HG02610 (cell line): ENCODE data around the gene NKD2.
"Not testable (repeated sequence)": the region's sequence is repeated elsewhere in the genome, so short reads cannot be mapped to it uniquely, and the experiment has no call there.

Experiments used
- ATAC-seq: cut with Tn5 transposase; IDR thresholded peaks from one replicate; pipeline ENCODE4 v1.9.1; 2021; ENCODE audit warnings: mild to moderate bottlenecking, moderate library complexity; ENCODE audit not compliant: unreplicated experiment

NKD2 gene

DNA sequence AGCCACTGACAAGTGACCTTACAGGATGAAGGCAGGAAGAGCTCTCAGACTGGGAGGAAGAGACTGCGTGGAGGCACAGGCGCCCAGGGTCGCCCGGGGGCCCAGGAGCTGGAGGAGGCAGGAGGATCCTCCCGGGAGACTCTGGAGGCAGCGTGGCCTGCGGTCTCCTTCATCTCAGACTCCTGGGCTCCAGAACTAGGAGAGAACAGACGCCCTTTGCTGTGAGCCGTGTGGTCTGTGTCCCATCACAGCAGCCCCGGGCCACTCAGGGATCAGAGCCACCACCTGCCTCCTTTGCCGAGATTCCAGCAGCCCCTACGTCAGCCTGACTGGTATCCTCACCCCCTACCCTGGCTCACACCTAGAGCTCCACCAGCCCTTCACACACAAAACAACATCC, 58.1 kb downstream of the NKD2 start:
- no peak for ATAC-seq

DNA sequence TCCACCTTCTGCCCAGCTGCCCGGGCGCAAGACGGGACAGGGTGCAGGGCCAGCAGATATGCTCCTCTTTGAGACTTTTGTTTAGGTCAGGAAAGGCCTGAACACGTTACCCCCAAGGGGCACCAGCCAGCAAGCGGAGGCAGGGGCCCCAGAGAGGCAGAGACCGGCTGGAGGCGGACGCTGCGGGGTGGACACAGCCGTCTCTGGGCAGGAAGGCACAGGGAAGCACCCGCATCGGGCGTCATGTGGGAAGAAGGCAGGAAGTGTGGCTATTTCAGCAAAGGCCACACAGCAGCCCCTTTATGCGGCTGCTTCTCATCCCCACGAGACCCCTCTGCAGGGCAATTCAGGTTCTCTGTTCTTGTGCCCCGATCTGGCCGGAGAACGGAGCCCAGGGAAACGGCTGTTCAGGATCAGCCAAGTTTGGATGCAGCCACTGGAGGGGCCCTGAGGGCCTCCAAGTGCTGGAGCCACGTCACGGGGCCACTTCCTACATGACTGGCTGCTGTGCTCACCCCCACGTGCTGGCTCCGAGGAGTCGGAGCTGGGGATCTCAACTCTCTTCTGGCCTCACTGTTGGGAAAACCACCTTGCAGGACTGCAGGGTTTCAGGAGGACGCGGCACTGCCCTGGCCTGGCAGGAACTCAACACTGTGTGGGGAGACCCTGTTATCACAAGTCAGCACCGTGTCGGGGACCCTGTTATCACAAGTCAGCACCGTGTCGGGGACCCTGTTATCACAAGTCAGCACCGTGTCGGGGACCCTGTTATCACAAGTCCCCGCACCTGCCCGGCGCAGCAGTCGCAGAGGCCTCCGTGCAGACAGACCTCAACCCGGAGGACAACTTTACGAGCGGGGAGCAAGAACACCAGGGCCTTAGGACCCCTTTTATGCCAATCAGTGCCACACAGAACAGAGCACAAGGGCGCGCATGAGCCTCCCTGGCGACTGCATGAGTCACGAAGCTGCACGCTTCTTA, 58.8 kb downstream of the NKD2 start:
- no peak for ATAC-seq

DNA sequence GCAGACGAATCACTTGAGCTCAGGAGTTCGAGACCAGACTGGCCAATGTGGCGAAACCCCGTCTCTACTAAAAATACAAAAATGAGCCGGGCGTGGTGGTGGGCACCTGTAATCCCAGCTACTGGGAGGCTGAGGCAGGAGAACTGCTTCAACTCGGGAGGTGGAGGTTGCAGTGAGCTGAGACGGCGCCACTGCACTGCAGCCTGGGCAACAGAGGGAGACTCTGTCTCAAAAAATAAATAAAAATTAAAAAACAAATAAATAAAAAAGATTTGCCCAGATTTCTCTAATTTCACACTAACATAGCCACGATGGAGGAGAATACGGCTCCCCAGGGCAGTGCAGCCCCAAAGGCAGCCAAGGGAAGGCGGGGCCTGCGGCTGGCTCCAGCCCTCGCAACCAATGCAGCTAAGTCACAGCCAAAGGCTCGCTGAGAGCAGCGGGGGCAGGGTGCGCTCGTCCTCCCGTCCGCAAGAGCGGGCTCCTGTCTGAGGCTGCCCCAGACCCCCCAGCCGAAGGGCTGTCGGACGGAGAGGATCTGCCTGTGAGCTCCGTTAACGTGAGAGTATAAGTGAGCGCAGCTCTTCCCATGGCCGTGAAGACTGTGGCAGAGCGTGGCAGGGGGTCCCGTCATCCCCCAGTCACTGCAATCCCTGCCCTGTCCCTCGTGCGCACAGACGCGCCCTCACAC, 59.7 kb downstream of the NKD2 start:
- ATAC-seq = no peak

DNA sequence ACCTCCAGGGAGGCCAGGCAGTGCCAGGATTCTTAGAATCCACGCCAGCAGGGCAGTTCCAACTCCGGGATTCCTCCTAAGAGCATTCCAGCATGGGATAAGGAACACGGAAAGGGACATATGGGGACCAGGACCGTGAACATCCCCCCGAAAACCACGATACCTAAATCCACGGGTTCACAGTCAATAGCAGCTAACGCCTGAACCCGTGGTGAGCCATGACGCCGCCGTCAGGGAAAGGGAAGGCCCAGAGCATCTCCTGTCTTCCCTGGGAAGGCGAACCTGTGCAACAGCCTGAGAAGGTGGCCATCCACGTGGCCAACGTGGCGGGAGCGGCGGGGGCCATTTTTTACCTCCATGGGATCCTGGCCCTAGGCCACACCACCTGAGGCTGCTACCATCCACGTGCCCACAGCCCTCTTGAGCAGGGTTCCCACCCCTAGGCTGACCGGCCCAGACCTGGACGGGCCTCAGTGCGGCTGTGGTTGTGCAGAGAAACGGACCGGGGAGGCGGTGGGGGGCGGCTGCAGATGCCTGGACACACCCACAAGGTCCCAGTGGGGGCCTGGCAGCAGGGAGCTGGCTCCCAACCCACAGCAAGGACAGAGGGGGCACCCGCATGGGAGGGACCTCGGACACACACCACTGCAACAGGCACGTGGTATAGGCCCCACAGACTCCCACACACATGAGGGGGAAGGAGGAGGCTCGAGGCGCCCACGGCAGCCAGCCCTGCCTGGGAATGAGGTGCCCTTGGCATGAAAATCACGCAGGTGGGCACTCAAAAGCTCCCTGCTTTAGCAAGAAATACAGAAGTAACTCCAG, 60.5 kb downstream of the NKD2 start:
- no peak for ATAC-seq

DNA sequence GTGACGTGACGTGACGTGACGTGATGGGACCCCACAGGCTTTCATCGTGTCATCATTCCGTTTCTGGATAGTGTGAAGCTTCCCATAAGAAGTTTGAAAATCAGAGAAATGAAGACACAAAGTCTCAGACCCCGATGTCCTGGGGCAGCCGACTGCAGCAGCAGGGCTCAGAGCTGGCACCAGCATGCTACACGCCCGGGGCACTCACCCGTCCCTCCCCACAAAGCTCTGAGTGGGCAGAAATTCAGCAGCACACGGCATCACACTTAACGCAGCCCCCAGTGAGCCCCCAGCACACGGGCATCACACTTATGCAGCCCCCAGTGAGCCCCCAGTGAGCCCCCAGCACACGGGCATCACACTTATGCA, 61.1 kb downstream of the NKD2 start:
- ATAC-seq = no peak

DNA sequence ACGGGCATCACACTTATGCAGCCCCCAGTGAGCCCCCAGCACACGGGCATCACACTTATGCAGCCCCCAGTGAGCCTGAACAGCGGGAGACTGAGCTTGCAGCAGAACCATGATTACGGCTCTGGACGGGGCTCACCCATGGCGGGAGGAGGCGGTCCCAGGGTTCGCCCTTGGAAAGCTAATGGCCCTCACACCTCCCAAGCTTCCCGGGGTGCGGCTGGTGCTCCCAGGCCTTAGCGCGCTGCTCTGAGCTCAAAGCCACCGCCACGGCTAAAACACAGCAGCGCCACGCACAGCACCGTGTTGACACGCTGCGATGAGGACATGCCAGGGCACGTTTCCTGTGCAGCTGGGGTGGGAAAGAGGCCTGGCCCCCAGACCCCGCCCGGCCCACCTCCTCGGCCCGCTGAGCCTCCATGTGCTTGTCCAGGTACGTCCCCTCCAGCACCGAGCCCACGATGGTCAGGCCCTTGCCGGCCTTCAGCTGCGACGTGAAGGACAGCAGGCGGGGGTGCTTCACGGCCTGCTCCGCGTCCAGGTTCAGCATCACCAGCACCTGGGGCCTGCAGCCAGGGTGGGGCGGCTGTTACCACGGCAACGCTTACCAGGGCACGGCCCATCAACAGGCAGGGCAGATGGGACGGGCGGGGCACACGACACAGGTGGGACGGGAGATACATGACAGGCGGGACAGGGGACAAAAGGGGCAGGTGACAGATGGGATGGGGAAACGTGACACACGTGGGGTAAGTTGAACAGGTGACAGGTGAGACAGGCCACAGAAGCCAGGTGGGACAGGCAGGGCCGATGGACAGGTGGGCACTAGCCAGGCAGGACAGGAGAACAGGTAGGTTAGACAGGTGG, 64.9 kb downstream of the NKD2 start:
- no peak for ATAC-seq

DNA sequence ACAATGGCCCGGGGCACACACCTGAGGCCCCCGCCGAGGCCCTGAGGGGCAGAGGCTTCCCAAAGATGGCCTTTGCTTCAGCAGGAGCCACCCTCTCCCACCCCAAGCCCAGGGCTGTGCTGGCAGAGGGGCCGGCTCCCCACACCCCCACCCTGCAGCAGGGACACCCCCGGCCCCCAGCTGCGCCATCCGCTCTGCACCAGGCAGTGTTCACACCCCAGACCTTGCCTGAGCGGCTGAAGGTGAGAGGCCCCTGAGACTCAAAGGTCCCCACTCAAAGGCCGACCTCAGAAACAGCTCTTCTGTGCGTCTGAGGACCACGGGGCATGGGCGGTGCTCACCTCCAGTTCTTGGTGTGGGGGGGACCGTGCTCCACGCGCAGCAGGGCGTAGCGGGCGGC, 65.6 kb downstream of the NKD2 start:
- ATAC-seq = no peak

DNA sequence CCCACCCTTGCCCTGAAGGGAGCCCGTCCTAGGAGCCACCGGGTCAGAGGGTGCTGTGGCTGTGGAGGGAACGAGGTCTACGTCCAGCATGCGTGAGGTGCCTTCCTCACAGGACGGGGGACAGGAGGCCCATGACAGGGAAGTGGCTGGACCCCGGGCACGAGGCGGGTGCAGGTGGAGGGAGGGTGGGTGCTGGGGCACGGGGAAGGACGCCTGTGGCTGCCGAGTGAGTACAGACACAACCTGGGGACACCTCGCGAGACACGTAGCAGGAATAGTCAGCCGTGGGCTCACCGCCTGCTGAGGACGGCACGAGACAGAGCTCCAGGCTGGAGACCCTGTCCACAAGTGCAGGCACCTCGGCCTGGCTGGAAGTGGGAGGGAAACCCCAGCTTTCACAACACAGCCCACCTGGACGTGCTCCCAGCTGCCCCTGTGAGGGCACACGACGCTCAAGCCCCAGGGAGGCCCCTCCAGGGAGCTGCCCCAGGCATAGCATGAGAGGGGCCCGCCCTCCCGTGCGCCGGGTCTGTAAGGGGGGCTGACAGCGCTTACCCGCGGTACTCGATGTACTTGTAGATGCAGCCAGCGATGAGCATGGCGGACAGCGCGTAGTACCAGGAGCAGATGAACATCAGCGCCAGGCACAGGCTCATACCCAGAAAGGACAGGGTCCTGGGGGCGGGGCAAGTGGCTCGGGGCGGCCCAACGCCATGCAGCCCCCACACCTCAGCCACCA, 66.4 kb downstream of the NKD2 start:
- ATAC-seq = no peak

DNA sequence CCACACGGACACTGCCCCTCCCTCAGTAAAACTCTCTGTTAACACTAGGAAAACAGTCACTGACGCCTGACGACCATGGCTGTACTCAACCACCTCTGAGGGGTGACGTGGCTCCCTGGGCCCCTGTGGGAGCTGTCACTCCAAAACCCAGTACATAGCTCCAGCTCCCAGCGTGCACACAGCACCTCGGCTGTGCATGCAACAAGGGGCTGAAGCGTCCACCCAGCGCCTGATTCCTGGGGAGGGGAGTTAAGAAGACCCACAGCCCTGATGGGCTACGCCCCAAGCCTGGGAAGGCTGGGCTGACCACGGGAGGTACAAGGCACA, 66.9 kb downstream of the NKD2 start:
- no peak for ATAC-seq

DNA sequence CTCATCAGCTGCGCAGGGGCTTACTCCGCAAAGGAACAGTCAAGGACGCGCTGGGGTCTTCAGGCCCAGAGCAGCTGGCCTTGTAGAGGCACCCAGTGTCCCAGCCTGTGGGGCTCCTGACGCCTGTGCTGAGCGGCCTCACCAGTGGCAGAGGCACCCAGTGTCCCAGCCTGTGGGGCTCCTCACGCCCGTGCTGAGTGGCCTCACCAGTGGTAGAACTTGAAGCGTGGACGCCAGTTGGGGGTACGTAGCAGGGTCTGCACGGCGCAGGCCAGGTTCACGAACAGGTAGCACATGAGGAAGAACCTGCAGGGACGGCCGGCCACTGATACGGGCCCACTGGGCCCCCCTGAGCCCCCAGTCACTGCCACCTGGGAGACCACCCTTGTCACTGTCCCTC, 67.3 kb downstream of the NKD2 start:
- no peak for ATAC-seq

DNA sequence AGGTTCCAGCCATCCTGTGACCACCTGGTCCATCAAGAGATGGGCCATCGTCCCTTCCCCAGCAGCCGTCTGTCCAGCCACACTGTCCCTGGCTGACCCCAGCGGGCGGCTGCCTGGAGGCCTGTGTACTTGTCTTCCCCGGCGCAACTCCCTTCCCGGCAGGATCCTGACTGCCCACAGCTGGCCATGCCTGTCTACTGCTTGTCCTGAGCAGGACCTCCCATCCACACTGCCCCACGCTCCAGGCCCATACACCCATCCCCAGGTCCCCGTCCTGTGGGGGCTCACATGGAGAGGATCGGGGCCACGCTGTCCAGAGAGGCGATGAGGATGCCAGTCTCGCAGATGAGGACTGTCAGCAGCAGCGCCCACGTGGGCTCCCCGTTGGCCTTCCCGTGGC, 67.8 kb downstream of the NKD2 start:
- ATAC-seq = no peak

DNA sequence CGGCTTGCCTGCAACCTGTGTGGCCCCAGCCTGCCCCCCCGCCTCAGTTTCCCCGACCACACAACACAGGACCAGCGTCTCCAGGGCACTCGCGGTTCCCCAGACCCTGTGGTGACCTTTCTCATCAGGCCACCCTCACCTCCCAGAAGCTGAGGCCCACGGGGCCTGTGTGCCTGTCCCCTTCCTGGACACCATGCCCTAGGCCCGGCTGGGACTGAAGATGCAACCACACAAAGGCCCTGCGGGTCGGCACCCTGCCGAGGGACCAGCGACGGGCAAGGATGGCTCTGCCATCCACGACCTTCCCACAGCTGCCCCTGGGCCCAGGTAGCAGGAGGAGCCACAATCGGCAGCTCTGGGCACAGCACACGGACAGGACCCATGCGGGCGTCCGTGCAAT, 68.4 kb downstream of the NKD2 start:
- ATAC-seq = no peak

DNA sequence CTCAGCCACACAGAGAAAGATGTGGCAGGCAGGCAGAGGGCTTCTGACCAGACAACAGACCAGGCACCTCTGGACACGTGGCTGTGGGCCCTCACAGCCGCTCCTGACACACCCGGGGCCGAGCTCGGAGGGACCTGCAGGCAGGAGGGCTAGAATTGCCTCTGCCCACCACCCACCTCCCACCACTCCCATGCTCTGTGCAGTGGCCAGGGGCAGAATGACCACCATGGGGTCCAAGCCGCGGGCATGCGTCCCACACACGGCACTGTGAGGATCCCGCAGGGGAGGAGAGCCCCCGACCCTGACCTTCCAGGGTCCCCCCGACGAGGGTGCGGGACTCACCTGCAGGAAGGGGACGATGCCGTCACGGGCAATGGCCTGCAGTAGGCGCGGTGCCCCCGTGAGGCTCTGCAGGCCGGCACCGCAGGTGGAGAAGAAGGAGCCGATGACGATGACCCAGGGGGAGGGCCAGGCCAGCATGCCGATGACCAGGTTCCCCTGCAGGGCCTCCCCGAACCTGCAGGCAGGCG, 69.0 kb downstream of the NKD2 start:
- no peak for ATAC-seq

DNA sequence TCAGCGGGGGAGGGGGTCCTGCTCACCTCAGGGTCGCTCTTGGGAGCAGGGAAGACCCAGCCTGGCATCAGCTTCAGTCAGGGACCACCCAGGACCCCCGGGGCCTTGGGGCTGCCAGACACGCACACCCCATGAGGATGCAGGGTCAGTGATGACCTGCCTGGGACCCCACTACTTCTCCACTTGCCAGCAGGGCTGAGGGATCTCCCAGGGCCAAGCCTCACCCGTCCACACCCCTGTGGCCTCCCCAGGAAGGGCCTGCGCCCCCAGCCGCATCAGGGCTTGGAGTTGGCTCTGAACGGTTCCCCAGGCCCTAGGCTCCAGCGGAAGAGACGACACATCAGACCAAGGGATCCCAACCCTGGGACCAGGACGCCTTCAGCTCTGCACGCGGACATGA, 69.6 kb downstream of the NKD2 start:
- no peak for ATAC-seq

DNA sequence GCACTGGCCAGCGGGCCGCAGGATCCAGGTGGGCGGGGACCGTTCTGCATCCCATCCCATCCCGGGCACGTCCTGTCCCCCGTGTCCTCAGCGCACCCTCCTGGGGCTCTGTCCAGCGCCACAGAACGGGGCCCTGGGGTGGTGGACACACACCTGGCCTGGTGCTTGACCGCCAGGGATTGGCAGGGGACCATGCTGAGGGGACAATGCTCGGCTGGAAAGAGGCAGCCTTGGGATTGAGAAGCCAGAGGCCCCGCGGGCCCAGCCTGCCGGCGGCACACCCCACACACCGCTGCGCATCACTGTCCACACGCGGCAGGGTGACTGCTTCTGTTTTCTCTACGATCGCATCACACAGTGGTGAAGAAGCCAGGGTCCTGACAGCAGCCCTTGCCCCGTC, 70.2 kb downstream of the NKD2 start:
- ATAC-seq = no peak

DNA sequence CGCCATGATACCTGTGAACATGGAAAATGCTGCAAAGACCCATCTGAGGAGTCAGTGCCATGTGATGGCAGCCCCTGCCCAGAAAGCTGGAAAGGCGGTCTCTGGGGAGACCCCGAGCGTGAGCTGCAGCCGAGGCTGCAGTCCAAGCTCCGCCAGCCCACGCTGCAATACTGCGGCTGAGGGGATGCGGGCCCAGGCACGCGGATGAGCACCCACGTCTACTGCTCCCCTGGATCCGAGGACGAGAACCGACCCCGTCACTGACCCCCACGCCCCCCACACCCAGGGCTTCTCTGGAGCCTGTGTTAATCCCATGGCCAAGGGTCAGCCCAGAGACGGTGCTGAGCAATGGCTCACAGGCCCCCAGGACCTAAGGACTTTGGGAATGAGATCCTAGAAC, 70.9 kb downstream of the NKD2 start:
- ATAC-seq = no peak

DNA sequence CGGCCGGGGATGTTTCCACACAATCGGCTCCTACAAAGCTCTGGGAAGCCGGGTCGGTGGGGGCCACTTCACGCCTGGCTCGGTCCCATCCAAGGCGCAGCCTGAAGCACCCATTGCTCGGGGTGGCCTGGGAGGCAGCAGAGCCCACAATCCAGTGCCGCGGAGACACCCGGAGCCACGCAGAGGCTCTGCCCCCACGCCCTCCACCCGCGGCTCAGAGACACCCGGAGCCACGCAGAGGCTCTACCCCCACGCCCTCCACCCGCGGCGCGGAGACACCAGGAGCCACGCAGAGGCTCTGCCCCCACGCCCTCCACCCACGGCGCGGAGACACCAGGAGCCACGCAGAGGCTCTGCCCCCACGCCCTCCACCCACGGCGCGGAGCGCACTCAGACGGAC, 71.4 kb downstream of the NKD2 start:
- no peak for ATAC-seq

DNA sequence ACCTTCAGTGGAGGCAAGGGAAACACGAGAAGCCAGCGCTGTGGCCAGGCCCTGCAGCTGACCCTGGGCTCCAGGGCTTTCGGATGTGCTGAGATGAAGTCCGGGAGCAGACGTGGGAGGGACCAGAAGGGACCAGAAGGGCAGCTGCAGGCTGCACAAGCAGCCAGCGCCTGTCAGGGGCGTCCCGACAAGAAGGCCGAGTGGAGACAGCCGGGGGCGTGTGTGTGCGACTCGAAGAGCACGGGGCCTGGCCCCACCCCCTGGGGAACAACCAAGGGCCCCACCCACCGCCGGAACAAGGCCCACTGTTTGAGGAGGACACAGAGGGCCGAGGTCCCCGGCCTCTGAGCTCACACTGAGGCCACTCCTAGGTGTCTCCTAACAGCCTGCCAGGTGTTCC, 71.8 kb downstream of the NKD2 start:
- ATAC-seq = no peak

DNA sequence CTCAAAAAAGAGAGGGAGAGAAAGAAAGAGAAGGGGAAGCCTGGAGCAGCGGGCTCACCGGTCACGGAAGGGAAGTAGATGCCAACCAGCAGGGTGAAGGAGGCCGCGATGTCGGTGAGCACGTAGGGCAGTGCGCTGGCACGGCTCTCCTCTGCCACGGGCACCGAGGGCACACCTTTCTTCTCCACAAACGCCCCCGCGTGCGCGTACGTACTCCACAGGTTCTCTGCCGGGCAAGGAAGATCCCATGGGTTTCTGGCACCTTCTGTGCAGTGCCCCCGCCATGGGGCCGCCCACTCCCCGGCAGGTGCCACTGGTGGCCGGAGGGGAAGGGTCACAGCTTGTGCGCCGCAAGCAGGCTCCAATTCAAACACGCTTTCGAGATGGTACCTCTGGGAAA, 72.9 kb downstream of the NKD2 start:
- ATAC-seq = no peak

DNA sequence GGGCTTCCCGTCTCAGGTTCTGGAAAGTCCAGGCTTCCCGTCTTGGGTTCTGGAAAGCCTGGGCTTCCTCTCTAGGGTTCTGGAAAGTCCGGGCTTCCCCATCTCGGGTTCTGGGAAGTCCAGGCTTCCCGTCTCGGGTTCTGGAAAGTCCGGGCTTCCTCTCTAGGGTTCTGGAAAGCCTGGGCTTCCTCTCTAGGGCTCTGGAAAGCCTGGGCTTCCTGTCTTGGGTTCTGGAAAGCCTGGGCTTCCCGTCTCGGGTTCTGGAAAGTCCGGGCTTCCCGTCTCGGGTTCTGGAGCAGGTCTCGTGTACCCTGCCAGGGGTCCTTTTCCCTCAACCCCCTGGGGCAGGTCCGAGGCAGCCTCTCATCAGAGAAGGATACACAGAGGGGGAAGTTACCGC, 74.4 kb downstream of the NKD2 start:
- ATAC-seq = not testable (repeated sequence)
